Measurements from ENCODE around the gene FRMPD1.

DNA sequence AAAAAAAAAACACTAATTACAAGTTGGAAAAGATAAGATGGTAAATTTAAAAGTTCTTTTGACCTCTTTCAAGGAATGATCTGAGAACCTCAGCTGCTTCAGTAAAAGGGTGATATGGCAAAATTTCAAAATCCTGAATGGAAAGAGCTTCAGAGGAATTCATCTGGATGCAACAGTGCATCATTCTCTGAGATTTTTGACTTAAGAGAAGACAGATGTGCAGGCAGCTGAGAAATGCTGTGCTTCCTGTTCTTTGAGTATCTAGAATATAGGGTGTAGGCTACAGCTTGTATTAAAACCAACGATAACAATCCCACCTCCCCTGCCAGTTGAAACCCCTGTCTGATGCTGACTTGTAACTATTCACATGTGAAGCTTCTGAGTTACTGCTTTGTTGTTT lies 6.2 kb downstream of the FRMPD1 start:
- TF ChIP-seq, protein P1, sequence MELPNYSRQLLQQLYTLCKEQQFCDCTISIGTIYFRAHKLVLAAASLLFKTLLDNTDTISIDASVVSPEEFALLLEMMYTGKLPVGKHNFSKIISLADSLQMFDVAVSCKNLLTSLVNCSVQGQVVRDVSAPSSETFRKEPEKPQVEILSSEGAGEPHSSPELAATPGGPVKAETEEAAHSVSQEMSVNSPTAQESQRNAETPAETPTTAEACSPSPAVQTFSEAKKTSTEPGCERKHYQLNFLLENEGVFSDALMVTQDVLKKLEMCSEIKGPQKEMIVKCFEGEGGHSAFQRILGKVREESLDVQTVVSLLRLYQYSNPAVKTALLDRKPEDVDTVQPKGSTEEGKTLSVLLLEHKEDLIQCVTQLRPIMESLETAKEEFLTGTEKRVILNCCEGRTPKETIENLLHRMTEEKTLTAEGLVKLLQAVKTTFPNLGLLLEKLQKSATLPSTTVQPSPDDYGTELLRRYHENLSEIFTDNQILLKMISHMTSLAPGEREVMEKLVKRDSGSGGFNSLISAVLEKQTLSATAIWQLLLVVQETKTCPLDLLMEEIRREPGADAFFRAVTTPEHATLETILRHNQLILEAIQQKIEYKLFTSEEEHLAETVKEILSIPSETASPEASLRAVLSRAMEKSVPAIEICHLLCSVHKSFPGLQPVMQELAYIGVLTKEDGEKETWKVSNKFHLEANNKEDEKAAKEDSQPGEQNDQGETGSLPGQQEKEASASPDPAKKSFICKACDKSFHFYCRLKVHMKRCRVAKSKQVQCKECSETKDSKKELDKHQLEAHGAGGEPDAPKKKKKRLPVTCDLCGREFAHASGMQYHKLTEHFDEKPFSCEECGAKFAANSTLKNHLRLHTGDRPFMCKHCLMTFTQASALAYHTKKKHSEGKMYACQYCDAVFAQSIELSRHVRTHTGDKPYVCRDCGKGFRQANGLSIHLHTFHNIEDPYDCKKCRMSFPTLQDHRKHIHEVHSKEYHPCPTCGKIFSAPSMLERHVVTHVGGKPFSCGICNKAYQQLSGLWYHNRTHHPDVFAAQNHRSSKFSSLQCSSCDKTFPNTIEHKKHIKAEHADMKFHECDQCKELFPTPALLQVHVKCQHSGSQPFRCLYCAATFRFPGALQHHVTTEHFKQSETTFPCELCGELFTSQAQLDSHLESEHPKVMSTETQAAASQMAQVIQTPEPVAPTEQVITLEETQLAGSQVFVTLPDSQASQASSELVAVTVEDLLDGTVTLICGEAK (IDR thresholded peaks at IDR 0.05), result no peak
- TF ChIP-seq, protein P1 (CRISPR knock-in tag; IDR thresholded peaks at IDR 0.05), result no peak
- TF ChIP-seq, protein P2, sequence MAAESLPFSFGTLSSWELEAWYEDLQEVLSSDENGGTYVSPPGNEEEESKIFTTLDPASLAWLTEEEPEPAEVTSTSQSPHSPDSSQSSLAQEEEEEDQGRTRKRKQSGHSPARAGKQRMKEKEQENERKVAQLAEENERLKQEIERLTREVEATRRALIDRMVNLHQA (CRISPR knock-in tag; IDR thresholded peaks at IDR 0.05), result no peak
- TF ChIP-seq TCF7L2 (IDR thresholded peaks at IDR 0.05; ENCODE audit: low read depth, low read length), result no peak
- TF ChIP-seq ZFX (CRISPR knock-in tag; IDR thresholded peaks at IDR 0.05; ENCODE audit: low read depth), result no peak
- TF ChIP-seq FLYWCH1 (CRISPR knock-in tag; IDR thresholded peaks at IDR 0.05), result no peak
- TF ChIP-seq, protein P3, sequence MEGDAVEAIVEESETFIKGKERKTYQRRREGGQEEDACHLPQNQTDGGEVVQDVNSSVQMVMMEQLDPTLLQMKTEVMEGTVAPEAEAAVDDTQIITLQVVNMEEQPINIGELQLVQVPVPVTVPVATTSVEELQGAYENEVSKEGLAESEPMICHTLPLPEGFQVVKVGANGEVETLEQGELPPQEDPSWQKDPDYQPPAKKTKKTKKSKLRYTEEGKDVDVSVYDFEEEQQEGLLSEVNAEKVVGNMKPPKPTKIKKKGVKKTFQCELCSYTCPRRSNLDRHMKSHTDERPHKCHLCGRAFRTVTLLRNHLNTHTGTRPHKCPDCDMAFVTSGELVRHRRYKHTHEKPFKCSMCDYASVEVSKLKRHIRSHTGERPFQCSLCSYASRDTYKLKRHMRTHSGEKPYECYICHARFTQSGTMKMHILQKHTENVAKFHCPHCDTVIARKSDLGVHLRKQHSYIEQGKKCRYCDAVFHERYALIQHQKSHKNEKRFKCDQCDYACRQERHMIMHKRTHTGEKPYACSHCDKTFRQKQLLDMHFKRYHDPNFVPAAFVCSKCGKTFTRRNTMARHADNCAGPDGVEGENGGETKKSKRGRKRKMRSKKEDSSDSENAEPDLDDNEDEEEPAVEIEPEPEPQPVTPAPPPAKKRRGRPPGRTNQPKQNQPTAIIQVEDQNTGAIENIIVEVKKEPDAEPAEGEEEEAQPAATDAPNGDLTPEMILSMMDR (CRISPR knock-in tag; IDR thresholded peaks at IDR 0.05), result no peak
- TF ChIP-seq, protein P4, sequence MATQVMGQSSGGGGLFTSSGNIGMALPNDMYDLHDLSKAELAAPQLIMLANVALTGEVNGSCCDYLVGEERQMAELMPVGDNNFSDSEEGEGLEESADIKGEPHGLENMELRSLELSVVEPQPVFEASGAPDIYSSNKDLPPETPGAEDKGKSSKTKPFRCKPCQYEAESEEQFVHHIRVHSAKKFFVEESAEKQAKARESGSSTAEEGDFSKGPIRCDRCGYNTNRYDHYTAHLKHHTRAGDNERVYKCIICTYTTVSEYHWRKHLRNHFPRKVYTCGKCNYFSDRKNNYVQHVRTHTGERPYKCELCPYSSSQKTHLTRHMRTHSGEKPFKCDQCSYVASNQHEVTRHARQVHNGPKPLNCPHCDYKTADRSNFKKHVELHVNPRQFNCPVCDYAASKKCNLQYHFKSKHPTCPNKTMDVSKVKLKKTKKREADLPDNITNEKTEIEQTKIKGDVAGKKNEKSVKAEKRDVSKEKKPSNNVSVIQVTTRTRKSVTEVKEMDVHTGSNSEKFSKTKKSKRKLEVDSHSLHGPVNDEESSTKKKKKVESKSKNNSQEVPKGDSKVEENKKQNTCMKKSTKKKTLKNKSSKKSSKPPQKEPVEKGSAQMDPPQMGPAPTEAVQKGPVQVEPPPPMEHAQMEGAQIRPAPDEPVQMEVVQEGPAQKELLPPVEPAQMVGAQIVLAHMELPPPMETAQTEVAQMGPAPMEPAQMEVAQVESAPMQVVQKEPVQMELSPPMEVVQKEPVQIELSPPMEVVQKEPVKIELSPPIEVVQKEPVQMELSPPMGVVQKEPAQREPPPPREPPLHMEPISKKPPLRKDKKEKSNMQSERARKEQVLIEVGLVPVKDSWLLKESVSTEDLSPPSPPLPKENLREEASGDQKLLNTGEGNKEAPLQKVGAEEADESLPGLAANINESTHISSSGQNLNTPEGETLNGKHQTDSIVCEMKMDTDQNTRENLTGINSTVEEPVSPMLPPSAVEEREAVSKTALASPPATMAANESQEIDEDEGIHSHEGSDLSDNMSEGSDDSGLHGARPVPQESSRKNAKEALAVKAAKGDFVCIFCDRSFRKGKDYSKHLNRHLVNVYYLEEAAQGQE (IDR thresholded peaks at IDR 0.05; ENCODE audit: borderline replicate concordance in 1 of 2, low read depth in 1 of 2, low read length in 2 of 2), result no peak
- TF ChIP-seq, protein P5, sequence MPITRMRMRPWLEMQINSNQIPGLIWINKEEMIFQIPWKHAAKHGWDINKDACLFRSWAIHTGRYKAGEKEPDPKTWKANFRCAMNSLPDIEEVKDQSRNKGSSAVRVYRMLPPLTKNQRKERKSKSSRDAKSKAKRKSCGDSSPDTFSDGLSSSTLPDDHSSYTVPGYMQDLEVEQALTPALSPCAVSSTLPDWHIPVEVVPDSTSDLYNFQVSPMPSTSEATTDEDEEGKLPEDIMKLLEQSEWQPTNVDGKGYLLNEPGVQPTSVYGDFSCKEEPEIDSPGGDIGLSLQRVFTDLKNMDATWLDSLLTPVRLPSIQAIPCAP (CRISPR knock-in tag; IDR thresholded peaks at IDR 0.05; ENCODE audit: low read depth), result no peak
- no peak for TF ChIP-seq ZFP1 (CRISPR knock-in tag; IDR thresholded peaks at IDR 0.05)

Data from HepG2 (cell line).